ENCODE results near the gene KREMEN2.

Gene KREMEN2

GRCh38 chr16:2980227-2981176 is 16.4 kb downstream of the KREMEN2 start, which contains the start of gene PKMYT1:
TSS of gene PKMYT1 (minus strand) at chr16:2980446. CDS start at chr16:2979657, 789 bp downstream.
- peak; percentile 87 to 91 for DNase-seq (ENCODE audit: low read depth in 2 of 2)

- DNase-seq (ENCODE audit: low read depth in 2 of 2), result no peak
Measured at GRCh38 chr16:2981177-2981898, 17.3 kb downstream of the KREMEN2 start.

GRCh38 chr16:2981899-2982250 is 17.8 kb downstream of the KREMEN2 start:
- no peak for DNase-seq (ENCODE audit: low read depth in 2 of 2)

- no peak for DNase-seq (ENCODE audit: low read depth in 2 of 2)
Measured at GRCh38 chr16:2982402-2982801, 18.3 kb downstream of the KREMEN2 start.

- DNase-seq (ENCODE audit: low read depth in 2 of 2), result peak in 1 of 2 donors; percentile 53
Measured at GRCh38 chr16:2983706-2984136, 19.6 kb downstream of the KREMEN2 start.

GRCh38 chr16:2985462-2985861 is 21.4 kb downstream of the KREMEN2 start:
- no peak for DNase-seq (ENCODE audit: low read depth in 2 of 2)

GRCh38 chr16:2985893-2986355 is 21.8 kb downstream of the KREMEN2 start:
- no peak for DNase-seq (ENCODE audit: low read depth in 2 of 2)

GRCh38 chr16:2986623-2987188 is 22.6 kb downstream of the KREMEN2 start:
- DNase-seq (ENCODE audit: low read depth in 2 of 2), result no peak

GRCh38 chr16:2987286-2987685 is 23.2 kb downstream of the KREMEN2 start:
- DNase-seq (ENCODE audit: low read depth in 2 of 2), result no peak

GRCh38 chr16:2987833-2988232 is 23.8 kb downstream of the KREMEN2 start:
- no peak for DNase-seq (ENCODE audit: low read depth in 2 of 2)

GRCh38 chr16:2988590-2989099 is 24.6 kb downstream of the KREMEN2 start:
- no peak for DNase-seq (ENCODE audit: low read depth in 2 of 2)

- DNase-seq (ENCODE audit: low read depth in 2 of 2), result no peak
Measured at GRCh38 chr16:2990891-2991290, 26.8 kb downstream of the KREMEN2 start.

- DNase-seq (ENCODE audit: low read depth in 2 of 2), result no peak
Measured at GRCh38 chr16:2991566-2992261, 27.6 kb downstream of the KREMEN2 start.

- DNase-seq (ENCODE audit: low read depth in 2 of 2), result no peak
Measured at GRCh38 chr16:2992383-2993081, 28.5 kb downstream of the KREMEN2 start.

- no peak for DNase-seq (ENCODE audit: low read depth in 2 of 2)
Measured at GRCh38 chr16:2996298-2996697, 32.2 kb downstream of the KREMEN2 start.

GRCh38 chr16:2999929-3000328 is 35.9 kb downstream of the KREMEN2 start:
- no peak for DNase-seq (ENCODE audit: low read depth in 2 of 2)

- DNase-seq (ENCODE audit: low read depth in 2 of 2), result no peak
Measured at GRCh38 chr16:3000540-3000939, 36.5 kb downstream of the KREMEN2 start.

- DNase-seq (ENCODE audit: low read depth in 2 of 2), result no peak
Measured at GRCh38 chr16:3001316-3001715, 37.2 kb downstream of the KREMEN2 start.

GRCh38 chr16:3003582-3004270 is 39.7 kb downstream of the KREMEN2 start:
- peak; percentile 89 to 91 for DNase-seq (ENCODE audit: low read depth in 2 of 2)

GRCh38 chr16:3004319-3004718 is 40.2 kb downstream of the KREMEN2 start:
- DNase-seq (ENCODE audit: low read depth in 2 of 2), result no peak

All from stimulated activated CD8-positive, alpha-beta memory T cell treated with anti-CD3 and anti-CD28 coated beads, Interleukin-7, amount 100 ng/mL, for 1 hour (primary cell).